DMS79 treated with DMSO at 0.1 percent for 48 hours (cell line): ENCODE results near the gene TTLL13.
"Not testable (repeated sequence)": the region's sequence is repeated elsewhere in the genome, so short reads cannot be mapped to it uniquely, and the experiment has no call there.

Source experiments
- DNase-seq: peaks from one replicate; lab custom pipeline; 2025; lab: John Stamatoyannopoulos, UW

TTLL13 gene

GRCh38 chr15:90239371-90239770 is 10.0 kb upstream of the TTLL13 start:
- DNase-seq: no peak

DNA sequence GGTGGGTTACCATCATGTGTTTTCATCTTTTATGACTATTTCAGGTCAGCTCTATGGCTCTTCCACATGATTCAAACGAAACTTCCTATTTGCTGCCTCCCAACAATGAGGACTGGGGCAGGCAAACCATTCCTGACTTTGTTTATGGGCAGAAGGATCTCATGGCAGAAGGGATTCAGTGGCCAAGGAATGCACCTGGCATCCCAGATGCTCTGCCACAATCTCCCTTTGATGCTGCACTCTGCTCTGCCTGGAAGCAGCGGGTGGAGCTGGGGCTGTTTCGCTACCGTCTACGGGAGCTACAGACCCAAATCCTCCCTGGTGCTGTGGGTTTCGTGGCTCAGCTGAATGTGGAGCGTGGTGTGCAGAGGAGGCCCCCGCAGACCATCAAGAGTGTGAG is 8.5 kb upstream of the TTLL13 start:
- DNase-seq: no peak

DNA sequence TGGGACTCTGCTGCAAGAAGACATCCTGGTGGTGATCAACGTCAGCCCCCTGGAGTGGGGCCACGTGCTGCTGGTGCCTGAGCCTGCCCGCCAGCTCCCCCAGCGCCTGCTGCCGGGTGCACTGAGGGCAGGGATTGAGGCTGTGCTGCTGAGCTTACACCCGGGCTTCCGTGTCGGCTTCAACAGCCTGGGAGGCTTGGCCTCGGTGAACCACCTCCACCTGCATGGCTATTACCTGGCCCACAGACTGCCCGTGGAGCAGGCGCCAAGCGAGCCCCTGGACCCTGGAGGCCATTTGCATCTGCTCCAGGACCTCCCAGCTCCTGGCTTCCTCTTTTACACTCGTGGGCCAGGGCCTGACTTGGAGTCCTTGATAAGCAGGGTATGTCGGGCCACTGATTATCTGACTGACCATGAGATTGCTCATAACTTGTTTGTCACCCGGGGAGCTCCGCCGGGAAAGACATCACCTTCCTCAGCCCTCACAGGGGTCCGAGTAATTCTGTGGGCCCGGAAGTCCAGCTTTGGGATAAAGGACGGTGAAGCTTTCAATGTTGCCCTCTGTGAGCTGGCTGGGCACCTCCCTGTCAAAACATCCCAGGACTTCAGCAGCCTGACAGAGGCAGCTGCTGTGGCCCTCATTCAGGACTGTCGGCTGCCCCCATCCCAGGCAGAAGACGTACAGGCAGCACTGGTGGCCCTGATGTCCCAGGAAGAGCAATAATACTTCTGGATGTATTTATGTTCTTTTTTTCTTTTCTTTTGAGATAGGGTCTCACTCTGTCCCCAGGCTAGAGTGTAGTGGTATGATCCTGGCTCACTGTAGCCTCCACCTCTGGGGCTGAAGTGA is 7.8 kb upstream of the TTLL13 start:
- DNase-seq: no peak

GRCh38 chr15:90243943-90244639 is 5.3 kb upstream of the TTLL13 start:
- no peak for DNase-seq

DNA sequence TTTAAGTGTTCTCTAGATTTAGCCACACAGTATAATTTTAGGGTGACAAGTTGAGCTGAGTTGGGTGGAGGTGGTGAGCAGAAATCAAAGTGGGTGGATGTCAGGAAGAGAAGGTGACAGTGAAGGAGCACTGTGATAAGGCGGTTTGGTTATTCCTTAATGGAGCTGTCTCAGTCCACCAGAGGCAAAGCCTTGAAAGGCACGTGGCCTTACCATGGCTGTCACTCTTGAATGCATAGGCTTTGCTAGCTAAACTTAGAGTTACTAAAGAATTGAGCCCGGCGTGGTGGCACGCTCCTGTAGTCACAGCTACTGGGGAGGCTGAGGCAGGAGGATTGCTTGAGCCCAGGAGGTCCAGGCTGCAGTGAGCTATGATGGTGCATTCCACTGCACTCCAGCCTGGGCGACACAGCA is 560 bp upstream of the TTLL13 start:
- no peak for DNase-seq

- DNase-seq: no peak
Measured at GRCh38 chr15:90257776-90258175, 8.4 kb downstream of the TTLL13 start.

GRCh38 chr15:90259524-90259923 is 10.2 kb downstream of the TTLL13 start:
- no peak for DNase-seq

DNA sequence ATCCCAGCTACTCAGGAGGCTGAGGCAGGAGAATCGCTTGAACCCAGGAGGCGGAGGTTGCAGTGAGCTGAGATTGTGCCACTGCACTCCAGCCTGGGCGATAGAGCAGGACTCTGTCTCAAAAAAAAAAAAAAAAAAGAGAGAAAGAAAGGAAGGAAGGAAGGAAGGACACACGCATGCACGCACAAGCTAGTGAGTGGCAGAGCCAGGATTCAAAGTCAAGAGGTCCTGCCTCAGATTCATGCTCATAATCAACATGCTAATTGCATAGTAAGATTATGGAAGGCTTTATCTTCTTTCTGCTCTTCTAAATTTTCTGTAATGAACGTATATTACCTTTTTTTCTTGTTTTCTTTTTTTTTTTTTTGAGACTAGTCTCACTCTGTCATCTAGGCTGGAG is 11.4 kb downstream of the TTLL13 start:
- not testable (repeated sequence) for DNase-seq

DNA sequence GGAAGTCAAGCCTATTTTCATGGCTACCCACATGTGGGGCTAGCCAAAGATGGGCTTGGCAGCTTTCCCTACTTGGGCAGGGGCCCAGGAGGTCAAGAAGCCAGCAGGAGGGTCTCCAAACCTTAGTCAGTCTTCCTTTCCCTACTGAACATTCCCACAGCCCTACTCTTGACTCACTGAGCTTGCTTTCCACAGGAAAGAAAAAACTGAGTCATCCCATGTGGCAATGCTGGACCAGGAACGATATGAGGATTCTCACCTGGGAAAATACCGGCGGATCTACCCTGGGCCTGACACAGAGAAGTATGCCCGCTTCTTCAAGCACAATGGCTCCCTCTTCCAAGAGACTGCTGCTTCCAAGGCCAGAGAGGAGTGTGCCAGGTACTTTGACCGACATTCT is 12.5 kb downstream of the TTLL13 start:
- DNase-seq: no peak

GRCh38 chr15:90262426-90262825 is 13.1 kb downstream of the TTLL13 start:
- no peak for DNase-seq

GRCh38 chr15:90264671-90265070 is 15.3 kb downstream of the TTLL13 start:
- no peak for DNase-seq

DNA sequence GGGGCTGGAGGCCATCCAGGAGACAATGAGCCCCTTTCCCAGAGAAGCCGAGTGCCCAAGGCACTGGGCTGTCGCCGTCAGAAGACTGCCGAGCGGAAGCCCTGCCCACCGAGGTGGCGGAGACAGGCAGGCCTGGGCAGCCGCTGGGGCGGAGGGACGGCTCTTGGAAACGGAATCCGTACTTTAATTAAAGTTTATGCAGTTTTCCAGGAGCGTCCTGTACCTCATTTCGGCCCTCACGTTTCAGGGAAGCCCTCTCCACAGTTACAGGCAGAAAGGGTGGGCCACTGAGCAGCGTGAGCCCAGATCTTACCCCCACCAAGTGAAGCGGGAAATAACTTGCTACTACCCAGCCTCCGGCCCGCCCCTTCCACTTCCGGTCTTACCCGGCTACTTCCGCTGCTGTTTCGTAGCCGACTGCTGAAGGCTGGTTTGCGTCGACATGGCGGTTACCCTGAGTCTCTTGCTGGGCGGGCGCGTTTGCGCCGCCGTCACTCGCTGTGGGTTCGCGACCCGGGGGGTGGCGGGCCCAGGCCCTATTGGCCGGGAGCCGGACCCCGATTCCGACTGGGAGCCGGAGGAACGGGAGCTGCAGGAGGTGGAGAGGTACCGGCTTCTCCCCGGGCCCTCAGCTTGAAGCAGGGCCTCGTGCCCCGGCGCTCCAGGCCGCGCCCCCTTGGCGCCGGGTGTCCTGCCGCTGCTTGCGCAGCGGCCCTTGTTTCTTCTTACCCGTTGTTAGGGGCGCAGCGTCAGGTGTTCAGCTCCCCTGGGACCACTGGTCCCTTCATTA is 16.1 kb downstream of the TTLL13 start, which contains the start of gene NGRN:
NGRN (plus strand) TSS at position 402 of the 790 bp plus-strand sequence; CDS start at position 443, 41 bp downstream.
- DNase-seq: peak; percentile 73

GRCh38 chr15:90266061-90266431 is 16.7 kb downstream of the TTLL13 start:
- peak; percentile 62 for DNase-seq

DNA sequence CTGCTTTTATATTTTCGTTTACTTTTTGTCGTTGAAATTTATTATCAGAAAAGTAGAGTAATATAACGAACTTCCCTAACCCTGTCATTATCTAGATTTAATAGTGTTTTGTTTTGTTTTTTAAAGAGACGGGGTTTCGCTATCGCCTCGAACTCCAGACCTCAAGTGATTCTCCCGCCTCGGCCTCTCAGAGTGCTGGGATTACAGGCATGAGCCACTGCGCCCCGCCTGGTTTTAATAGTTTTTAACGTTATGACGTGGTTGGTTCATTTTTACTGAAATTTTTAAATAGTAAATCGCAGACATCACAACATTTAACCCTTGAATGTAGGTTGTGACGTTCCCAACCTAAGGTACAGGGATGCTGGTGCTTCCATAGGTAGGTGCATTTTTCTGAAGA is 17.1 kb downstream of the TTLL13 start:
- DNase-seq: no peak

DNA sequence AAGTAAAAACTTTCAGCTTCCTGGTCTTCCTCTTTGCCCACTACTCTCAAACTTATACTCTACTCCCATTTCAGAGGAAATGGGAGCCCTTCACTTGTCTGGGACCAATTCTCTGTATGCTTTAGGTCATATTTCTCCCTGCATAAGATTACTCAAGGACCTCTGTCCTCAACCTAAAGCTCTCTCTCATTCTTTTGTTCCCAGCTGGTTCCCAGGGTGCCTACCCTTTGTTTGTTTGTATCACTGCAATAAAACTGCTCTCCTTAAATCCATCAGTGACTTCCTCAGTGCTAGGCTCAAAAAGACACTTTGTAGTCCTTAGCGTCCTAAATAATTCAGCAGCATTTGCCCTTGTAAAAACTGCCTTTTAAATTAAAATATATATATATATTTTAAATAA is 19.1 kb downstream of the TTLL13 start:
- peak; percentile 20 for DNase-seq

DNA sequence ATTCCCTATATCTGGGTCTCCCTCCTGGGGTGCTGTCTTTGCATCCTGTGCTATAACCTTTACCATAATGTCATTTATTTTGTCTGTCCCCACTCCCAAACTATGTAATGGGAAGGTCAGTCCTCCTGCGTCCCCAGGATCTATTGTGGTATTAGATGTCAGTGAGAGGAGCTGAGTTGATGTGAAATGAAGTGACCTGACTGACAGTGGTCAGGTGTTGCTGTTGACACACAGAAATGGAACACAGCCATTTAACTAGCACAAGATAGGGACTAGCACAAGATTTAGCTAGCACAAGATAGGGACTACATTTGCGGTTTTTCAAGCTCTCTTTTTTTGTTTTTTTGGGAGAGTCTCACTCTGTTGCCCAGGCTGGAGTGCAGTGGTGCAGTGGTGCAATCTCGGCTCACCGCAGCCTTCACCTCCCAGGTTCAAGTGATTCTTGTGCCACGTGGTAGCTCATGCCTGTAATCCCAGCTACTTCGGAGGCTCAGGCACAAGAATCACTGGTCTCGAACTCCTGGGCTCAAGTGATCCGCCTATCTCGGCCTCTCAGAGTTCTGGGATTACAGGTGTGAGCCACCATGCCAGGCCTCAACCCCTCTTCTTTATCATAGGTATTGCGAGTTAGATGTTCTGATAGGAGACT is 21.3 kb downstream of the TTLL13 start:
- no peak for DNase-seq

DNA sequence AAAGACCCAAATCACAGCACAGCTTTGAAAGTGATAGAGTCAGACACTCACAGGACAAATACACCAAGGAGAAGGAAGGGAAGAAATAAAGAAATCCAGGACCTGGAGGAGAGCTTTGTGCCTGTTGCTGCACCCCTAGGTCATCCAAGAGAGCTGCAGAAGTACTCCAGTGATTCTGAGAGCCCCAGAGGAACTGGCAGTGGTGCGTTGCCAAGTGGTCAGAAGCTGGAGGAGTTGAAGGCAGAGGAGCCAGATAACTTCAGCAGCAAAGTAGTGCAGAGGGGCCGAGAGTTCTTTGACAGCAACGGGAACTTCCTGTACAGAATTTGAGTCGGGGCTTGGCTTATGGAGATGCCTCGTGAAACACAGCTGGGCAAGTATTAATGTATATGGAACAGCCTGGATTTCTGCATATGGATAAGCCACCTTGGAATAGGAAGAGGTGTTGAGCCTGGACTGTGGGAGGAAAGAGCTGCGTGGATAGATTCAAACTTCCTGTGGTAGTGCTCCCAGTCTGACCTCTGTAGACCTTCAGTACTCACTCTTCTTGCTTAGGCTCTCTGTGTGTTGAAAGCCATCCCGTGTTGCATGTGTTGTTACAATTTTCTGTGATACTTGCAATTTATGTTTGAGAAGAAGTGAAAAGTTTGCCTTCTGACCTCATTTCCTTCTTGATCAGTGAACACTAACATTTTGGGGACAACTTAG is 22.3 kb downstream of the TTLL13 start:
- DNase-seq: no peak

GRCh38 chr15:90278467-90278866 is 29.1 kb downstream of the TTLL13 start:
- DNase-seq: not testable (repeated sequence)

DNA sequence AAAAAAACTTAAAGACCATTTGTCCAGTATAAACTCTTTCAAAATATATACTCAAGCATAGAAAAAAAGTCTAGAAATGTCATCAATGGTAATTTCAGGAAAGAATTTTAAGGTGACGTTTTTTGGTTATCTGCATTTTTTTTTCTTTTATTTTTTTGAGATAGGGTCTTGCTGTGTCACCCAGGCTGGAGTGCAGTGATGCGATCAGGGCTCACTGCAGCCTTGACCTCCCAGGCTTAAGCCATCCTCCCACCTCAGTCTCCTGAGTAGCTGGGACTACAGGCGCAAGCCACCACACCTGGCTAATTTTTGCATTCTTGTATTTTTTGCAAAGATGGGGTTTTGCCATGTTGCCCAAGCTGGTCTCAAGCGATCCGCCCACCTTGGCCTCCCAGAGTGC is 31.4 kb downstream of the TTLL13 start:
- not testable (repeated sequence) for DNase-seq

GRCh38 chr15:90281637-90282036 is 32.3 kb downstream of the TTLL13 start:
- DNase-seq: not testable (repeated sequence)

DNA sequence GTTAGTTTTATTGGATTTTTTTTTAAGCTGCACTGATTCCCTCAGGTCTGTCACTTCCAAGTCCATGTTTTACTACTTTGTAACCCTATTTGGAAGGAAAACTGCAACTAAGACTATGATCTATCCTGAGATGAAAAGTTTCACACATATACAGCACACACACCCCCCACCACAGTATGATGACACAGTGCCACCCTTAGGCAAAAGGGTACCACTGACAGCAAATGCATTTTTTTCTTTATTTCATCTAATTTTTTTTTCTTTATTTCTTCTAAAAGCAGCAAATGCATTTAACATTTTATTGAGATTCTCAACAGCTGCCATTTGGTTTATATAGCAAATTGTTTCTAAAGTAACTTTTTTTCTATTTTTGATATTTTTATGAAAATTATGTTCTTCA is 37.3 kb downstream of the TTLL13 start:
- DNase-seq: no peak
